Measurements from ENCODE around the gene FGF1.

Gene FGF1

DNA sequence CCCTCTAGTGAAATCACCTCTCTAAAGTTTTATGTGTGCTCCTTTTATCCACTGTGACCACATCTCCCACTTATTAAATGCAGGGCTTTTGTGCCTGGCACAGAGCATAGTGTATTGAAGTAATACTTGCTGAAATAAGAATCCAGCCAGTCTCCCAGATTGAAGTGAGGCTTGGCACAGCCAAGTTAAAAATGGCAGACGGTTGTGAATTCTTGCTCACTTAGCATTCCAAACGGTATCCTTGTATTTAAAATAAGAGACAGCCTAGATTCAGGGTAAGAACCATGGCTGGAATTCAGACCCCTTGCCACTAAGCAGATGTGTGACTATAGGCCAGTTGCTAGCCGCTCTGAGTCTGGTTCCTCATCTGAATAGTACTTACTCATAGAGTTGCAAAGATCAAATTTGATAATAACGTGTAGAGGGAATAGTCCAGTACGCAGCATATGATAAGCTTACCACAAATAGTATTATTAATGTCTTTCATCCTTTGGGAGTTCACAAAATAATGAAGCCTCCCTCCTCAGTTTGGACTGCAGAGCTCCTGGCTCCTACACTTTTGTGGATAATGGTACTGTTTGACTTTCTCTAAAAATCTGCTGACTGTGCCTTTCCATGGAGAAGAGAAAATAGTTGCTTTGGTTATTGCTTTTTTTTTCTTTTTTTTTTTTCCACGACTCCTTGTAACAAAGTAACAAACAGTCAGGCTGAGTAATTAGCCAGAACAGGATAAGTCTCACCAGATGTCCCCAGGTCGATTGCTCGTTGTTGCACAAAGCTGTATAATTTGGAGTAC is 51.5 kb downstream of the FGF1 start:
- no peaks in the 10 kb centered on the region for H3K27me3 ChIP-seq (ENCODE audit: control insufficient read depth, insufficient read depth, low read length)
- H3K36me3 ChIP-seq (ENCODE audit: control insufficient read depth, insufficient read depth, low read length), result no peaks in the 10 kb centered on the region
- no peaks in the 10 kb centered on the region for H3K4me1 ChIP-seq (ENCODE audit: control insufficient read depth, insufficient read depth, low read length)
- no peak overlapping the region for H3K4me3 ChIP-seq (ENCODE audit: low read length)
- H3K9me3 ChIP-seq (ENCODE audit: control insufficient read depth, low read length), result no peaks in the 10 kb centered on the region
- H3K9ac ChIP-seq (ENCODE audit: low read length), result no peak overlapping the region

DNA sequence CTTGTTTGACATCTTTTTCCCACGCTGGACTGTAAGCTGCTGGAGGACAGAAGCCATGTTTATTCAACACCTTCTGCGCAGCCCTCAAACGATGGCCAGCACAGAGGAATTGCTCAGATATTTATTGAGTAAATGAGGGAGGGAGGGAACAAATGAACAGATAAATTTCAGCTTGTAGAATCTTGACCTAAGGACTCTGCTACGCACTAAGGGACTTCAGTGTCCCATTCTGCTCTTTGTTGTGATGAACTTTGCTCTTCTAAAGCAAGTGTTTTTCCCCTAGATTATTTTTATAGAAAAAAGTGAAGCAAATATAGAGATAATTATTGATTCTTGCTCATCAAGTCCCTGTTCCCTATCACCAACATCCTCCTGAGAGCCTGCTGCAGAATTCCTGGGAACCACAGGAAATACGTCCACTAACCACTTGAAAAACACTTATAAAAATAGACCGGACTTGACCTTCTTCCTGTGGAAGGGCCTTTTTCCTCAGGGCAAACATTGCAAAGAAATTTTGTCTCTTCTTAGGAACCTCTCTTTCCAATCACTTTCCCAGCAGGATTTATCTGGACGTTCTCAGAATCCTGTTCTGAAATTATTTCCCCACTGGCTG is 54.9 kb downstream of the FGF1 start:
- no peaks in the 10 kb centered on the region for H3K36me3 ChIP-seq (ENCODE audit: control insufficient read depth, insufficient read depth, low read length)
- no peaks in the 10 kb centered on the region for H3K4me1 ChIP-seq (ENCODE audit: control insufficient read depth, insufficient read depth, low read length)
- no peak overlapping the region for H3K9ac ChIP-seq (ENCODE audit: low read length)
- H3K27me3 ChIP-seq (ENCODE audit: control insufficient read depth, insufficient read depth, low read length), result no peaks in the 10 kb centered on the region
- H3K4me3 ChIP-seq (ENCODE audit: low read length), result no peak overlapping the region
- H3K9me3 ChIP-seq (ENCODE audit: control insufficient read depth, low read length), result no peaks in the 10 kb centered on the region

DNA sequence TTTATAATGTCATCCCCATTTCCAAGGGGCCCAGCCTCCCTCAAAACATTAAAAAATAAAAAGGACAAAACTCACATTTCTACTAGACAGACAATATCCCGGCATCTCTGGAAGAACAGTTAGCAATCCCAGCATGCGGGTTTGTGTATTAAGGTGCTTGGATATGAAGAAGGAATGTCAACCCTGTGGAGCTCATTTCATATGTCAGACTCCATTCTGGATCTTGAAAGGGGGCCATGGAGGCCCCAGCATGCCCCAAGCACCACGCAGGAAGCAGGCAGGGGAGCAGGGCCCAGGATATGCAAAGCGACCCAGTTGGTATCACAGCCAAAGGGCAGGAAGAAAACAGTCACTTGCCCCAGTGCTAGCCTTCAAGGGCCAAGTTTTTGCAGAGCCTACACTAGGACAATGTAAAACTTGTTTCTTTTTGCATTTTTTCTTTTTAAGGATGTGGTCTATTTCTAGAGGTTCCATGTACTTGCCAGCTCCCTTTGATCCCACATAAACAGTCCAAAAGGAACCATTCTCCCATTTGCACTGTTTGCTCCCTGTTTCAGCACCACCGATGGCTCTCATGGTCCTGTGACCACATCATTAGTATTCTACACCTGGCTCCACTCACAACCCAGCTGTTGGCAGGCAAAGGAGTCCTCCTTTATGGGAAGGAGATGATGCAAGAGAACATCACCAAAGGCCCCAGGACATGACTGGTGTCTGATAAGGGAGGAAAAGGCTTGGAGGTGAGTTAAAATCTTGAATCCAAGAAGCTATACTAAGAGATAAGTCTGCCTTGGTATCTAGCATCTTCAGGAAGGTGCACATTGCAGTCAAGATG is 58.3 kb downstream of the FGF1 start:
- no peak overlapping the region for H3K9ac ChIP-seq (ENCODE audit: low read length)

DNA sequence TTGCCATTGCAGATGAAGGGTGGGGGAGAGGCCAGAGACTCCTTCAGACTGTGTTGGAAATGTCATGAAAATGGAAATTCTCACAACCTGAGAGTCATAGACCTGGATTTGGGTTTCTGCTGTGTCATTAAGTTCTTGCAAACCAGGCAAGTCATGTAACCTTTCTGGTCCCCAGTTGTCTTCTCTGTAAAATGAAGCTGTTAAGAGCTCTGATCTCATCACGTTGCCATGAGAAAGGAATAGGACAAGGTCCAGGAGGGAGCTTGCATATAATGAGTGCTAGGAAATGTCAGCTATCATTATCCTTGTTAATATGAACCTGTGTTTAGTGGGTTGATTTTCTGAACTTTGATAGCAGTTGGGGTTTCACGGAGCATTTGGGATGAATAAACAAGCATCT is 59.1 kb downstream of the FGF1 start:
- Histone ChIP-seq H3K9ac (ENCODE audit: low read length) (no peak overlapping the region), H3K27me3 (ENCODE audit: control insufficient read depth, insufficient read depth, low read length) (no peaks in the 10 kb centered on the region), H3K36me3 (ENCODE audit: control insufficient read depth, insufficient read depth, low read length) (no peaks in the 10 kb centered on the region), H3K4me3 (ENCODE audit: low read length) (no peak overlapping the region), H3K4me1 (ENCODE audit: control insufficient read depth, insufficient read depth, low read length) (no peaks in the 10 kb centered on the region), H3K9me3 (ENCODE audit: control insufficient read depth, low read length) (no peaks in the 10 kb centered on the region)

More for the DNA sequence above, 58.3 kb downstream of the FGF1 start:
- Histone ChIP-seq H3K4me3 (ENCODE audit: low read length) (no peak overlapping the region), H3K27me3 (ENCODE audit: control insufficient read depth, insufficient read depth, low read length) (no peaks in the 10 kb centered on the region), H3K9me3 (ENCODE audit: control insufficient read depth, low read length) (no peaks in the 10 kb centered on the region), H3K4me1 (ENCODE audit: control insufficient read depth, insufficient read depth, low read length) (no peaks in the 10 kb centered on the region), H3K36me3 (ENCODE audit: control insufficient read depth, insufficient read depth, low read length) (no peaks in the 10 kb centered on the region)

DNA sequence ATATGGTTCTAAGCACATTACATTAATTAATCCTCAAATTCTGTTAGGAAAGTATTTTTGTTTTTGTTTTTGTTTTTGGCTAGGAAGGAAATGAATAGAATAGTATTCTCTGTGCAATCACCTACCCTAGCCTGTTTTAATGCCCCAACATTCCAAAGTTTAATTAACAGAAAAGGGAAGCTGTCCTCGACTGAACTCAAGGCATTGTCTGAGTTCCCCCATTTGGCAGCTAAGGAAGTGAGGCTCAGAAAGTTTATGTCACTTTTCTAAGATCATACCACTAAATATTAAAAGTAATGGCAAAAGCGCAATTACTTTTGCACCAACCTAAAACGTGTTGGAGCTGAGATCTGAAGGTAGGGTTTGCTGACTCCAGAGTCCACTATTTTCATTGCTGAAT is 59.8 kb downstream of the FGF1 start:
- H3K9ac ChIP-seq (ENCODE audit: low read length), result no peak overlapping the region

DNA sequence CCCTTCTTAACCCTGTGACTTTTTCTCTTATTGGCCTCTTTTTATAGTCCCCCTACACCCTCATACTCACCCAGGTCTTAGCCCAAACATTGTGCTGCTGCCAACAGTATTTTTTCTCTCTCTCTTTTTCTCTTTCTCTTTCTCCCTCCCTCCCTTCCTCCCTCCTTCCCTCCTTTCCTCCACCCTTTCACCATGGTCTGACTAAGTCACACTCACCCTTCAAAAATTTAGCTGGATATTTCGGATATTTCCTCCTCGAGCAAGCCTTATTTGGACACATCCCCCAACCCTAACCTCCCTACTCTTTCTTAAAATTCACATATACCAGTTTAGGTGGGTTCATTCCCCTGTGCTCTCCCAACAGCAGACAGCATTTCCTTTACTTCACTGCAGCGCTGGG is 64.7 kb downstream of the FGF1 start:
- no peak overlapping the region for H3K9ac ChIP-seq (ENCODE audit: low read length)
- no peak overlapping the region for H3K4me3 ChIP-seq (ENCODE audit: low read length)
- H3K9me3 ChIP-seq (ENCODE audit: control insufficient read depth, low read length), result no peaks in the 10 kb centered on the region
- H3K36me3 ChIP-seq (ENCODE audit: control insufficient read depth, insufficient read depth, low read length), result no peaks in the 10 kb centered on the region
- H3K4me1 ChIP-seq (ENCODE audit: control insufficient read depth, insufficient read depth, low read length), result no peaks in the 10 kb centered on the region
- no peaks in the 10 kb centered on the region for H3K27me3 ChIP-seq (ENCODE audit: control insufficient read depth, insufficient read depth, low read length)

More for the DNA sequence above, 59.8 kb downstream of the FGF1 start:
- Histone ChIP-seq H3K9me3 (ENCODE audit: control insufficient read depth, low read length) (no peaks in the 10 kb centered on the region), H3K36me3 (ENCODE audit: control insufficient read depth, insufficient read depth, low read length) (no peaks in the 10 kb centered on the region), H3K4me3 (ENCODE audit: low read length) (no peak overlapping the region), H3K4me1 (ENCODE audit: control insufficient read depth, insufficient read depth, low read length) (no peaks in the 10 kb centered on the region), H3K27me3 (ENCODE audit: control insufficient read depth, insufficient read depth, low read length) (no peaks in the 10 kb centered on the region)

DNA sequence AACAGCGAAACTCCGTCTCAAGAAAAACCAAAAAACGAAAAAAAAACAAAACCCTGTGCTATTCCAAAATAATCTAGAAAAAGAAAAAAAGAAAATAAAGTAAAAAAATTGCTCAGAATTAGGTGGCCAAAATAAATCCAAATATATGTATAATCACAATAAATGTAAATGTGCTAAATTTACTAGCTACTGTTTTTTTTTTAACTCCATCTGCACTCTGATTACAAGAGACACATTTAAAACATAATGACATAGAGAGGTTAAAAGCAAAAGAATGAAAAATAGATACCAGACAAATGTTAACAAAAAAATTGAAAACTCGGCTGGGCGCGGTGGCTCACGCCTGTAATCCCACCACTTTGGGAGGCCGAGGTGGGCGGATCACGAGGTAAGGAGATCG is 66.1 kb downstream of the FGF1 start:
- Histone ChIP-seq H3K36me3 (ENCODE audit: control insufficient read depth, insufficient read depth, low read length) (no peaks in the 10 kb centered on the region), H3K9me3 (ENCODE audit: control insufficient read depth, low read length) (no peaks in the 10 kb centered on the region), H3K4me3 (ENCODE audit: low read length) (no peak overlapping the region), H3K9ac (ENCODE audit: low read length) (no peak overlapping the region), H3K4me1 (ENCODE audit: control insufficient read depth, insufficient read depth, low read length) (no peaks in the 10 kb centered on the region), H3K27me3 (ENCODE audit: control insufficient read depth, insufficient read depth, low read length) (no peaks in the 10 kb centered on the region)

DNA sequence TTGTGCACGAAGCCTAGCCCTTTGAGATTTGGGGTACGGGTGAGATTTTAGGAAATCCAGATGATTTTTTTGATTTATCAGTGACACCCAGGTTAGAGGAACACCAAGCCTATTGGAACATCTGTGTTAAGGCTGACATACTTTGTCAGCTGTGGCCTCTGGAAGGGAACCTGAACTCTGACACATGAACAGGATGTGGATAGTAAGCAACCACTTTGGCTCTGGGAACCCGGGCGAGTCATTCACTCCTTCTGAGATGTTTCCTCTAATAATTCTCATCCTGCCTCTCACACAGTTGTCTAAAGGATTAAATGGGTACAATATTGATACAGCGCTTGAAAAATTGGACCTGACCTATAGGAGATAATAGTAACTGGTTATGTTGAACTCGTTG is 67.8 kb downstream of the FGF1 start:
- H3K4me3 ChIP-seq (ENCODE audit: low read length), result no peak overlapping the region
- H3K4me1 ChIP-seq (ENCODE audit: control insufficient read depth, insufficient read depth, low read length), result no peaks in the 10 kb centered on the region
- H3K9me3 ChIP-seq (ENCODE audit: control insufficient read depth, low read length), result no peaks in the 10 kb centered on the region
- no peak overlapping the region for H3K9ac ChIP-seq (ENCODE audit: low read length)
- H3K36me3 ChIP-seq (ENCODE audit: control insufficient read depth, insufficient read depth, low read length), result no peaks in the 10 kb centered on the region
- no peaks in the 10 kb centered on the region for H3K27me3 ChIP-seq (ENCODE audit: control insufficient read depth, insufficient read depth, low read length)

DNA sequence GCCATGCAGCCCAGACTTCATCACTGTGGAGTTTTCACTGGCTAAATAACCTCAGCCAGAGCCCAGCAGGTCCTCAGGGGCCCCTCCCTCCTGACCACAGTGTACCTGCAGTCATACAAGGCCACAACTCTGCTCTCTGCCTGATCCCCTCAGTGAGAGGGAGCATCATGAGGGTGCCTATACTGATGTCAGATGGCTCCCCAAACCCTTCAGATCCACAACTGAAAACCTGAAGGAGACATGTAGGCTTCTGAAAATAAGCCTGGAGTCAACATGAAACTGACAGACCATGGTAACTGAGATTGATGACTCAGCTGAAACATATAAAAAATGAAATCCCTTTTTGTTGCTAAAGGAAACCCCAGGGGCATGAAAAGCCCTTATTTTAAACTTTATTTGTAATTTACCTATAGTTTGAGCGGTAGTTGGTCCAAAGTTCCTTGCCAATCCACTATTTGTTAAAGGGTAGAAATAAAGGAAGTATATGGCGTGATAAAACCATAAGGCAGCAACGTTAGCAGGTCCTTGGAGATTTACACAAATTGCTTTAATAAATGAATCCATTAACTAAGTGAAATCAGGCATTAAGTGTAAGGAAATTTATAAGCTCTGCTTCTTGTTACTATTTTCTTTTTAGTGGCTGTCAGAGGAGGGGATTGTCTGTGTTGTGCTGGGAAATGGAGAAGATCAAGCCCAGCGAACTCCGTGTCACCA is 68.3 kb downstream of the FGF1 start:
- H3K36me3 ChIP-seq (ENCODE audit: control insufficient read depth, insufficient read depth, low read length), result no peaks in the 10 kb centered on the region
- H3K9ac ChIP-seq (ENCODE audit: low read length), result no peak overlapping the region

DNA sequence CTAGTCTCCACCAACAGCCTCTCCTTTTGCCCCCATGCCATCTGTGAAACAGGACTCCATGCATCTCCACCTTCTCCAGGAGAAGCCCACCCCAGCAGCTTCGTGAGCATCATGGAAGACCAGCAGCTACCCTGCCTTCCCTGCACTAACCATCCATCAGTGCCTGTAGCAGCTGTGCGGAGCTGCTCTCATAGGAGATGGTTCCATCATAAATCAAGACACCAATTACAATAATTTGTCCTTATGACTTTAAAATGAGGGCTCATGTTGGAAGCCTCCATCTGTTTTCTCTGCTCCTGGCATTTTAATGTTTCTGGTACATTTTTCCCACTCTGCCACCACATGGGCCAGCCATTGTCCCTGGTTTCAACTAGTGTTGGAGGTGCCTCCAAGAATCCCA is 69.9 kb downstream of the FGF1 start:
- Histone ChIP-seq H3K9me3 (ENCODE audit: control insufficient read depth, low read length) (no peaks in the 10 kb centered on the region), H3K4me3 (ENCODE audit: low read length) (no peak overlapping the region), H3K4me1 (ENCODE audit: control insufficient read depth, insufficient read depth, low read length) (no peaks in the 10 kb centered on the region), H3K9ac (ENCODE audit: low read length) (no peak overlapping the region), H3K36me3 (ENCODE audit: control insufficient read depth, insufficient read depth, low read length) (no peaks in the 10 kb centered on the region), H3K27me3 (ENCODE audit: control insufficient read depth, insufficient read depth, low read length) (no peaks in the 10 kb centered on the region)

More for the DNA sequence above, 68.3 kb downstream of the FGF1 start:
- no peaks in the 10 kb centered on the region for H3K27me3 ChIP-seq (ENCODE audit: control insufficient read depth, insufficient read depth, low read length)
- H3K9me3 ChIP-seq (ENCODE audit: control insufficient read depth, low read length), result no peaks in the 10 kb centered on the region
- H3K4me1 ChIP-seq (ENCODE audit: control insufficient read depth, insufficient read depth, low read length), result no peaks in the 10 kb centered on the region
- H3K4me3 ChIP-seq (ENCODE audit: low read length), result no peak overlapping the region

DNA sequence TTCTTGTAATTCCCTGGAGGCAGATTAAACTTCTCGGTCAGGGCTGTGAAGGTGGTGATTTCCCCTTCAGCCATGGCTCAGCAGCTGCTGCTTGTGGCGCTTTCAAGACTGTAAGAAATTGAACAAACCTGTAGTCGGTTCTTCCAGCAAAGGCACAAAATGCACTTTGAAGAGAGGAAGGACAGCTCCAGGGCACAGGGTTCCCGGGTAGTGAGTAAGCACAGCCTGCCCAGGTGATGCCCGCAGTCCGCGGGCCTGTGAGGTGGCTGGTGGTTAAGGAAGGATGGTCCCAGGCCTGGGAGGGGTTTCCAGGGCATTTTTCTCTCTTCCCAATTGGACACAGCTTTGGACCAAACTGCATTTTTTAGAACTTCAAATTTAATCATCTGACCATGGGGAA is 71.8 kb downstream of the FGF1 start:
- H3K4me3 ChIP-seq (ENCODE audit: low read length), result no peak overlapping the region
- no peaks in the 10 kb centered on the region for H3K27me3 ChIP-seq (ENCODE audit: control insufficient read depth, insufficient read depth, low read length)
- H3K36me3 ChIP-seq (ENCODE audit: control insufficient read depth, insufficient read depth, low read length), result no peaks in the 10 kb centered on the region
- no peaks in the 10 kb centered on the region for H3K9me3 ChIP-seq (ENCODE audit: control insufficient read depth, low read length)
- no peak overlapping the region for H3K9ac ChIP-seq (ENCODE audit: low read length)
- peaks cover 9% of the 10 kb centered on the region for H3K4me1 ChIP-seq (ENCODE audit: control insufficient read depth, insufficient read depth, low read length)

Measured in mucosa of stomach (tissue), 1 donor.